HG03565 (cell line): ENCODE data around the gene CCDC183.
"Not testable (repeated sequence)": the region's sequence is repeated elsewhere in the genome, so short reads cannot be mapped to it uniquely, and the experiment has no call there.

Experiments
- ATAC-seq: cut with Tn5 transposase; IDR thresholded peaks from one replicate; pipeline ENCODE4 v1.9.1; 2021; ENCODE audit warnings: mild to moderate bottlenecking, moderate library complexity; ENCODE audit not compliant: unreplicated experiment

The CCDC183 gene

DNA sequence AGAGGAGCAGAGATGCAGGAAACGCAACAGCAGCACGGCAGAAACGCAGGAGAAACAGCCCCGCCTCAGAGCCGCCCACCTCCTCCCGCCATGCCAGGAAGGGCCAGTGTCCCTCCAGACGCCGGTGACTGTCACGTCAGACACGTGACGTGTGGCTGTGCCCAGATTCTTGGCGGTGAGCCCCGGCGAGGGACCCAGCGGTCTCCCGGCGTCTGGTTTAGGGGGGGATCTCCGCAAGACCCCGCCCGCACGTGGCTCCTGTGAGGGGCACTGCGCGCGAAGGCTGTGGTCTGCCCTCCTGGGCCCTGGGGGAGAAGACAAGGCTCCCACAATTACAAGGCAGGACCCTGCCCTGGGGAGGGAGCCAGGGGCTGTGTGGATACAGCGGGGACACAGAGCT lies 35.7 kb upstream of the CCDC183 start:
- no peak for ATAC-seq

DNA sequence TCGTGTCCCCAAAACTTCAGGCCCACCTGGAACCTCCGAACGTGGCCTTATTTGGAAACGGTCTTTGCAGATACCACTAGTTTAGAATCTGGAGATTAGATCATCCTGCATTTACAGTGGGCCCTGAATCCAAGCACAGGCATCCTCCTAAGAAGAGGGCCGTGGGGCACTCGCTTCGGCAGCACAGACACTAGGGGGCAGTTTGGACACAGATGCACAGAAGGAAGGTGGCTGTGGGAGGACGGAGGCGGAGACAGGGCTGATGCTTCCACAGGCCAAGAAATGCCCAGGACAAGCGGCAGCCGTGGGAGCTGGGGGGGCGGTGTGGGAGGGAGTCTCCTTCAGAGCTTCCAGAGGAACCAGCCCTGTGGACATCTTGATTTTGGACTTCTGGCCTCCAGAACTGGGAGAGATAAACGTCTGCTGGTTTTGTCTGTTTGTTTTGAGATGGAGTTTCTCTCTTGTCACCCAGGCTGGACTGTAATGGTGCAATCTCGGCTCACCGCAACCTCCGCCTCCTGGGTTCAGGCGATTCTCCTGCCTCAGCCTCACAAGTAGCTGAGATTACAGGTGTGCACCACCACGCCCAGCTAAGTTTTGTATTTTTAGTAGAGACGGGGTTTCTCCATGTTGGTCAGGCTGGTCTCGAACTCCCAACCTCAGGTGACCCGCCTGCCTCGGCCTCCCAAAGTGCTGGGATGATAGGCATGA lies 35.1 kb upstream of the CCDC183 start:
- not testable (repeated sequence) for ATAC-seq

DNA sequence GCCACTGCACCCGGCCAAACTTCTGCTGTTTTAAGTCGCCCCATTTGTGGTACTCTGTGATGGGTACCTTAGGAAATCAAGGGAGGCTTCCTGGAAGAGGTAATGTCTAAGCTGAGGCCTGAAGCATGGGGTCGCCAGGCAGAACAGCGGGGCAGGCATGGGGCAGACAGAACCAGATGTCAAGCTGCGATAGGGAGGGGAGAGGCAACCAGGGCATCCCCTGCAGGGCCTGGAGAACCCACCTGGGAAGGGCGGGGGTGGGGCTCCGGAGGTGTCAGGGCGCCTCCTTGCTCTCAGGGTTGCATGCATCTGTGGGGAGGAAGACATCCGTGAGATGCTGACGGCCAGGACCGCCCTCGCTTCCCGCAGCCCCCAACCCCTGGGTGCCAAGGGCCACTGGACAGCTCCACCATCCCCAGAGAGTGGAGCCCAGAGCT lies 34.6 kb upstream of the CCDC183 start:
- no peak for ATAC-seq

DNA sequence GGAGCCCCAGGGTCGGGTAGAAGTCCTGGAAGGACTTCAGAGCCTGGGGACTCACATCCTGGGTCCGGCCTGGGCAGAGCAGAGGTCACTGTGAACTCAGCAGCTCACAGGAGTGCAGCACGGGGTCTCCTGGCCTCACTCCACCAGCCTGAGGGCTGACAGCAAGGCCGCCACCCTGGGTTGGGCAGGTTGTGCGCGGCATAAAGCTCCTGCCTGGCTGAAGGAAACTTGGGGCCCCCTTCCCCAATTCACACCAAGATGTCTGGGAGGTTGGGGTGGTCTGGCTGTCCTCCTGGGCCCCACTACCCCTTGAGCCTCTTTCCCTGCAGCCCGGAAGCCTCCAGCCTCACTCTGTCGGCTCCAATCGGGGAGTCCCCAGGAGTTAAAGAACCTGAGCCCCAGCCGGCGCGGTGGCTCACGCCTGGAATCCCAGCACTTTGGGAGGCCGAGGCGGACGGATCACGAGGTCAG lies 33.9 kb upstream of the CCDC183 start:
- no peak for ATAC-seq

DNA sequence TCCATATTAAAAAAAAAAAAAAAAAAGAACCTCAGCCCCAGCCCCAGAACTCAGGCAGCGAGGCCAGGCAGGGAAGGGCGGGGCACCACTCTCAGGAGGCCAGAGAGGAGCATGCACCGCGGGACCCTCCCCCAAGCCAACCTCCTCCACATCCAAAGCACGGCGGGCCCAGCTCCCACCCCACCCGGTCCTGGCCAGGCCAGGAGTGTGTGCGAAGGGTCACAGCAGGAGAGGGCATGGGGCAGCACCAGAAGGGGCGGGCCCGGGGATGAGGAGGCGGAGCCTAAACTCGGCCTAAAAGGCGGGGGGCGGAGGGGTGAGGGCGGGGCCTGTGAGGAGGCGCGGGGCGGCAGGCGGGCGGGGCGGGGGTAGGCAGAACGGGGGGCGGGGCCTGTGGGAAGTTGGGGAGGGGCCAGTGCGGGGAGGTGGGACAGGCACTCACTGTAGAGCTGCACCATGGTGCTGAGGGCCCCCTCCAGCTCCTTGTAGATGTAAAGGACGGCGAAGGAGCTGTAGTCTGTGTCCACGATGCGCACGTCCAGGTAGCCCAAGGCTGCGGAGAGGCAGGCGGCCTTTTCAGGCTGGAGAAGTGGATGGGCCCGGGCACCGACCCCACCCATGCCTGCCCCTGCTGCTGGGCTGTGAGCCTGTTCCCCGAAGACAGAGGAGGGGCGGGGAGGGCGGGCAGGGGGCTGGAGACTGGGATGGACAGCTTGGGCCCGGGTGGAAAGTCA lies 33.1 kb upstream of the CCDC183 start:
- no peak for ATAC-seq

DNA sequence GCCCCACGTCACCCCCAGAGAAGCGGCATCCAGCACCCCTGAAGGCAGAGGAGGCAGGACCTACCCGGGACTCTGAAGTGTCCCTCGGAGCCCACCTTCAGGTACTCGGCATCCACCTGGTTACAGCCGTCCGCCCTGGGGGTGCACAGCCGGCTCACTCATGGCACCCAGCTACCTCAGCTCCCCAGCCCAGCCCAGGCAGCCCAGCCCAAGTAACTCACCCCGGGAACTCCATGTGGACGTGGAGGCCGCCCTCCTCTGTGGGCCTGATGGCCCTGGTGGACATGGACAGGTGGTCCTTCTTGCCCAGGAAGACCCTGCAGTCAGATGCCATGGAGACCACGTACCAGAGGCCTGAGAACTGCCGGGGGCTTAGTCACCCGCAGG lies 32.5 kb upstream of the CCDC183 start:
- no peak for ATAC-seq

DNA sequence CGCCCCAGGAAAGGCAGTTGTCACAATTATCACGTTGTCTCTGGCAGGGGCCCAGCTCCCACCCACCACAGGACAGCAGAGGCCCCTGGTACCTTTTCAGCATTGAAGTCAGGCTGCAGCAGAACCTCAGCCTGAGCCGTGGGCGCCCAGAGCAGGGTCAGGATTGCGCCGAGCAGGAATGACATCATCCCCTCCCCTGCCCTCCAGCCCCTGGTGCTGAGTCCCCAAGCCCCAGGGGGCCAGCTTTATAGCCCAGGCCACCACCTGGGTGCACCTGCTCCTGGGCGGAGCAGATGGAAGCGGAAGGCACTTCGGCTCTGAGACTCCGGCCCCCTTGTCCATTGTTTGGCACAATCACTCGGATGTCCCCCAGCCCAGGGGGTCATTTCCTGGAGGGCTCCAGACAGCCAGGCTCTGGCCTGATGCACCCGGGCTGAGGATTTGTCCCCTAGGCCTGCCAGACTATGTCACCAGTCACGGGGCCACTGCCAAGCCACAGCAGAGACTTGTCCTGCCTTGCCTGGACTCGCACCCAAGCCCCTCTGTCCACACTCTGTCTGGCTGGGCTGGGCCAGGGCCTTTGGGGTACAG lies 31.7 kb upstream of the CCDC183 start, which contains the start of gene LCN15:
TSS of gene LCN15 (minus strand) at position 218 of the 591 bp plus-strand sequence. CDS start at position 188, 30 bp downstream.
- no peak for ATAC-seq

DNA sequence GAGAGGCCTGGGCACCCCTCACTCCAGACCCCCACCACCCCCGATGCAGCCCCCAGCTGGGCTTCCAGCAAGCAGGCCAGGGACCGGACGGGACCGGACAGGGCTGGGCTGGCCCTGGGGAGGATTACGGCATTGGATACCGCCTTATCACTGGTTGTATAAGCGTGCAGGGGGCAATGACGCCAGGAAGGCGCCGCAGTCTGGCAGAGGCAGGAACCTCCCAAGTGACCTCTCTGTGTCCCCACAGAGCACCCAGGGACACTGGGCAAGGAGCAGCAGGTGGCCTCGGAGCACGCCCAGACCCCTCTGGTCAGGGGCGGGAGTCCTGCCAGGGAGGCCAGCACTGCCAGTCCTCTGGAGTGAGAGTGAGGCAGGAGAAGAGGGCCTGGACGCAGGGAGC lies 31.1 kb upstream of the CCDC183 start:
- ATAC-seq: no peak

DNA sequence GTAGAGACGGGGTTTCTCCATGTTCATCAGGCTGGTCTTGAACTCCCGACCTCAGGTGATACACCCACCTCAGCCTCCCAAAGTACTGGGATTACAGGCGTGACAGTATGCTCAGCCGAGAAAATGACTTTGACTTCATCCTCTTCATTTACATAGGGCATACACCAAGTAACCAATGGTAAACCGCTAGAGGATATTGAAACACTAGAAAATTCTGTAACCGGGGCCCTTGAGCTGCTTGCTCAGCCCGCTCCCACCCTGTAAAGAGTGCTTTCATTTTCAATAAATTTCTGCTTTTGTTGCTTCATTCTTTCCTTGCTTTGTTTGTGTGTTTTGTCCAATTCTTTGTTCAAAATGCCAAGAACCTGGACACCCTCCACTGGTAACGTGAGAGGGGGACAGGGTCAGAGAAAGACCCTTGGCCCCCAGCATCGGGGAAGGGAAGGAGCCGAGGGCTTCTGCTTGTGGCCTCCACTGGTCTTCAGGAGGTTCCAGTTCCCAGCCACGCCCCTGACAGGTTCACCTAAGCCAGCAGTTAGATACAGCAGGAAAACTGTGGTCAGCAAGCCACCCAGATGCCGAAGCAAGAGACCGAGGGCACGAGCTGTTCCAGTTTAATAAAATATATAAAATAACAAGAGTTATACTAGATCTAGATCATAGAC lies 30.3 kb upstream of the CCDC183 start:
- not testable (repeated sequence) for ATAC-seq

DNA sequence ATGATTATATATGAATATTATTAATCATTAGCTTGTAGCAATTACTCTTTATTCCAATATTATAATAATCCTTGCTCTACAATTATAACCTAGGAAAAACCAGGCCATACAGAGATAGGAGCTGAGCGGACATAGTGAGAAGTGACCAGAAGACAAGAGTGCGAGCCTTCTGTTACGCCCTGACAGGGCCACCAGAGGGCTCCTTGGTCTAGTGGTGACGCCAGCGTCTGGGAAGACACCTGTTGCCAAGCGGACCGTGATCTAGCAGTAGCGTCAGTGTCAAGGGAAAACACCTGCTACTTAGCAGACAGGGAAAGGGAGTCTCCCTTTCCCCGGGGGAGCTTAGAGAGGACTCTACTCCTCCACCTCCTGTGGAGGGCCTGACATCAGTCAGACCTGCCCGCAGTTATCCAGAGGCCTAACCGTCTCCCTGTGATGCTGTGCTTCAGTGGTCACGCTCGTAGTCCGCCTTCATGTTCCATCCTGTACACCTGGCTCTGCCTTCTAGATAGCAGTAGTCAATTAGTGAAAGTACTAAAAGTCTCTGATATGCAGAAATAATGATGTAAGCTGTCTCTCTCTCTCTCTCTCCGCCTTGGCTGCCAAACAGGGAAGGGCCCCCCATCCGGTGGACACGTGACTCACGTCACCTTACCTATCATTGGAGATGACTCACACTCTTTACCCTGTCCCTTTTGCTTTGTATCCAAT lies 29.6 kb upstream of the CCDC183 start:
- ATAC-seq: not testable (repeated sequence)

DNA sequence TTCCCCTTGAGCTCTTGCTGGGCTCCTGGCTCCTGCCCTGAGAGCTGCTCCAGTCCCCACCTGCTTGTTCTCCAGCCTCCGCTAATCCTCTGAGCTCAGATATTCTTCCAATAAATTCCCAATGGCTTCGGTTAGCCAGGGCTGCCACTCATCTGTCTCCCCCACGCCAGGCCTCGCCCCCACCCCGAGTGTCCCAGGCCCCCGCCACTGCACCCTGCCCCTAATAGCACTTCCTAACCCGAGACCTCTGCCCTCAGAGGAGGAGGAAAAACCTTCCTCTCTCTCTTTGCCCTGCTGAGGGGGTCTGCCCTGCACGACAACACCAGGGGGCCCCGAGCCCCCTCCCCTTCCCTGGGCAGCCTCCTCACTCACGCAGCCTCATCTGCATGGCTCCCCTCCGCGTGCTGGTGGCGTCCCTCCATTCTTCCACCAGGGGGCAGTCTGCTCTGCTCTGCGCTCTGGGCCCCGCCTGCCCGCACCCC lies 26.4 kb upstream of the CCDC183 start:
- ATAC-seq: no peak

DNA sequence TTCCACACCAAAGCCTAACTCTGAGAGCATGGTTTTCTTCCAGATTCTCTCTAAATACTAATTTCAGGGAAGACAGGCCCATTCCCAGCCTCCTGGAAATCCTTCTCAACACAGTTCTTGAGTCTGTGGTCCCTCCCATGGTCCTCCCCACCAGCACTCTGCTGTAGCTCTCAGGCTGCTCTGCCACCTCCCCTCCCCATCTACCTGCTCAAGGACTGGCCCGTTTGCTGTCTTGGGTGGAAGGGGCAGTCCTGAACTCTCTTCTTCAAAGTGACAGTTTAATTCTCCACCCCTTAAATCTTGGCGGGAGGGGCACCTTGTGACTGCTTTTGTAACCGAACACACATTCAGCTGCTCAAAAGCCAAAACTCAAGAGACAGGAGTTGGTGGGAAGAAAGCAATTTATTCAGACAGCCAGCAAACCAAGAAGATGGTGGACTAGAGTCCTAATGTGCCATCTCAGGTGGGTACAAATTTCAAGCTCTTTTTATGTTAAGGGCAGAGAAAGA lies 24.2 kb upstream of the CCDC183 start:
- ATAC-seq: no peak

DNA sequence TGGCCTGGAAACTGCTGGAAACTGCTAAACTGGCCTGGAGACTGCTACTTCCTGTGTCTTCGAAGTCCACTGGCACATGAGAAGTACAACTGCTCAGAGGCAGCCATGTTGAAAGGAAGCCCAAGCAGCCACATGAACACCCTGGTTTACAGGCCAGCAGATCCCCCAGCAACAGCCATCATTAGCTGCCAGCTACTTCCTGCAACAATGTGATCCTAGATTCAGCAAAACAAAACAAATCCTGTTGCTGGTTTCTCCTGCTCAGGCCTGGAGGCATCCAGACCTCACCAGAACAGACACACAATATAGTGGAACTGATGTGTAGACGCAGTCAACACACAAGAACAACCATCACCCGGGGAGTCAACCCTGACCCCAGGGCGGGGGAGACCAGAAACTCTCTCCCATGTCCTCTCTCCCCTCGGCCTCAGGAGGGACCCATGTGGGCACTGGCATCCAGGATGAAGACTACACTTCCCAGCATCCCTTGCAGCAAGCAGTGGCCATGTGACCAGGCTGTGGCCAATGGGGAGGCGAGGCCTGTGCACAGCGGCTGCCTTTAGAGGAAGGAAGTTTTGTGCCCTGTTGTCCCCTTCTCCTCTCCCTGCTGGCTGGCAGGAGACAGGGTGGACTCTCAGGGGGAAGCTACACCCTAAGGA lies 22.6 kb upstream of the CCDC183 start:
- no peak for ATAC-seq

DNA sequence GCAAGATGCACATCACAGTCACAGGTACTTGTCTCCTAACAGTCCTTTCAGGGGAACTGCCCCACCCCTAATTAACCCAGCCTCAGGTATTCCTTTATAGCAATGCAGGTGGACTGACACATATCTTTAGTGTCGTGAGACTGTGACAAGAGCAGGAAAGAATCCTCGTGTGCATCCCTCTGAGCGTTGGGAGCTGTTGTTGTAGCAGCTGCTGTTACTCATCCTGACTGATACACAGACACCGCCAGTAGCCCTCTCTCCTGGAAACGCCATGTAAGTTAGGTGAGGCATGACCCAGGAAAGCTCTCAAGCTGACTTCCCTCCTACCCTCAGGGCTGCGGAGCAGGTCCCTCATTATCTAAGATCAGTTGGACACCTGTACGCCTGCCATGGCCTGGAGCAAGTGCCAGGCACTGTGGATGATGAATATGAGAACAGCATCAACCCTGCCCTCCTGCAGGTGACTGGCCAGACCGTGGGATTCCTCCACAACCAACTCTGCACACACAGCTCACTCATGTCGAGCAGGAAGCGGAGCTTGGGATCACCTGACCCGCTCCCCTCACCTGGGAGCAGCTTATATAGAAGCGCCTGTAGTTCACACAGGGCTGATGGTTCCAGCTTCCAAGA lies 21.6 kb upstream of the CCDC183 start:
- ATAC-seq: no peak

DNA sequence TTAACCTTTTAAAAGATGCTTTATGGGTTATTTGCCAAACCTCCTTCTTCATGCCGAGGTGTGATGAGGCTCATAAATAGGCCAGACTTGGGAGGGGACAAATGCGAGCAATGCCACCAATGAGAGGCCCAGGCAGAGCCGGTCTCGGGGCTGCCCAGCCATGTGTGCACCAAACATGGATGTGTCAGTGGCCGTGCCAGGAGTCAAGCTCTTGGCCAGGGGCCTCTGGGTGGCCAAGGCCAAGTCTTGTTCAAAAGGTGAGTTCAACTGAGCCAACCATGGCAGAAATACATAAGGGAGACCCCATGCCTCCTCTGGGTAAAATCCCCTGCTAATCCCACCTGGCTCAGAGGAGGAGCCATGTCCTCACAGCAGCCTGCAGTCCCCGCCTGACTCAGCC lies 20.9 kb upstream of the CCDC183 start:
- no peak for ATAC-seq

DNA sequence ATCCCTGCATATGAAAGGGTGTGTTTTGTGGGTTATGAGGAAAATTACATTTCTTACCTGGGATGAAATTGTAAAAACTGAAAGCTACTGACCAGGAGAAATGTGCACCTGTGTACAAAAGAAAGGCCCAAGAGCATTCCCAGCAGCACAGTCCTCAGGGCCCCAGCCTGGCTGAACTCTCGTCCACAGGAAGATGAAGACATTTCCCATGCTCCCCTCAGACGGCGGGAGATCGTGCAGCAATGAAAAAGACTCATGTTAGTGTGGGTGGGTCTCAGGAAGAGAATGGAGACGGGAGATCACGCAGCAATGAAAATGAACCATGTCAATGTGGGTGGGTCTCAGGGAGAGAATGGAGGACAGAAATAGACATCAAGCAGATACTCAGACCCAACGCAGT lies 19.2 kb upstream of the CCDC183 start:
- ATAC-seq: no peak

DNA sequence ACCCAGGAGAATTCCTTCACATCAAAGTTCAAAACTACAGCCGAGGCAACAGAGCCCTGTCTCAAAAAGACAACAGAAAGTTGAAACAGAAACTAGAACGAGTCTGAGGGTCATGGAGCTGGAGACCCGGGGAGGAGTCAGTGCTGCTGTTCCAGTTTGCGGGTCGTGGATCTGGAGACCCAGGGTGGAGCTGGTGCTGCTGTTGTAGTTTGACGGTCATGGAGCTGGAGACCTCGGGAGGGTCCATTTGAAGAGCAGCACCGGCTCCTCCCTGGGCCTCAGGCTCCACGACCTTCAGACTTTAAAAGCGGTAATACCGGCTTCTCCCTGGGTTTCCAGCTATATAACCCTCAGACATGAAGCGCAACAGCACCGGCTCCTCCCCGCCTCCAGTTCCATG lies 18.8 kb upstream of the CCDC183 start:
- no peak for ATAC-seq

DNA sequence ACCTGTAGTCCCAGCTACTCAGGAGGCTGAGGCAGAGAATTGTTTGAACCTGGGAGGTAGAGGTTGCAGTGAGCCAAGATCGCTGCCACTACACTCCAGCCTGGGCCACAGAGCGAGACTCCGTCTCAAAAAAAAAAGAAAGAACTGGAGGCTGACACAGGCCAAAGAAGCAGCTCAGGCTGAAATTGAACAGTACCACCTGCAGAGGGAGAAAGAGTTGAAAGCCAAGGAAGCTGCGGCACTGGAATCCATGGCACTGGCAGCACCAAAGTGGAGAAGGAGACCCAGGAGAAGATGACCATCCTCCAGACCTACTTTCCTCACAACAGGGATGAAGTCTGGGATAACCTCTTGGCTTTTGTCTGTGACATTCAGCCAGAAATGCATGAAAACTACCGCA lies 16.3 kb upstream of the CCDC183 start:
- ATAC-seq: no peak

DNA sequence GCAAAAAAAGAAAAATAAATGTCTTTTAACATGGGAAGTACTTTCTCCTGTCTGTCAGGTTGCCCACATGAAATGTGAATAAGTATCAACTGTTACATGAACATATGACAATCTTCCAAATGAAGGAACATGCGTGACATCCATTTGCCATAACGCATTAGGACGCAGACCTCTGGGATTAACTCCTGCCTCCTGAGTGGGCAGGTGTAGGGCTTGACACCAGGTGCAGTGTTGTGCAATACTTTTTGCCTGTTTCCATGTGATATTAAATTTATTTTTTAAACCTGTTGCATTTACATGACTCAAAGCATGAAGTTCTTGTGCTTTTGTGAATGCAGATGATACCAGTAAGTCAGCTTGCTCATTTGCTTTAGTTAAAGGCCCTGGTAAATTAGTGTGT lies 13.7 kb upstream of the CCDC183 start:
- no peak for ATAC-seq
